NCI-H345 treated with DMSO at 0.1 percent for 48 hours (cell line): ENCODE results near the gene TACSTD2.
"Not testable (repeated sequence)": the region's sequence is repeated elsewhere in the genome, so short reads cannot be mapped to it uniquely, and the experiment has no call there.

Experiments
- DNase-seq: peaks from one replicate; lab custom pipeline; 2025; ENCODE audit not compliant: unreplicated experiment; lab: John Stamatoyannopoulos, UW

TACSTD2 gene

GRCh38 chr1:58588396-58588795, 11.3 kb upstream of the TACSTD2 start:
- no peak for DNase-seq

- no peak for DNase-seq
Measured at GRCh38 chr1:58587667-58588066, 10.6 kb upstream of the TACSTD2 start.

- DNase-seq: no peak
Measured at GRCh38 chr1:58586271-58586670, 9.2 kb upstream of the TACSTD2 start.

- DNase-seq: no peak
Measured at GRCh38 chr1:58585581-58586151, 8.6 kb upstream of the TACSTD2 start.

GRCh38 chr1:58585166-58585565, 8.1 kb upstream of the TACSTD2 start:
- DNase-seq: no peak

- no peak for DNase-seq
Measured at GRCh38 chr1:58584082-58584895, 7.2 kb upstream of the TACSTD2 start.

- no peak for DNase-seq
Measured at GRCh38 chr1:58583496-58583895, 6.4 kb upstream of the TACSTD2 start.

- DNase-seq: not testable (repeated sequence)
Measured at GRCh38 chr1:58582143-58582542, 5.1 kb upstream of the TACSTD2 start.

GRCh38 chr1:58581641-58582040, 4.6 kb upstream of the TACSTD2 start:
- DNase-seq: no peak

GRCh38 chr1:58580186-58580585, 3.1 kb upstream of the TACSTD2 start:
- no peak for DNase-seq

- no peak for DNase-seq
Measured at GRCh38 chr1:58577654-58578030, 590 bp upstream of the TACSTD2 start.

GRCh38 chr1:58576325-58576726, 726 bp downstream of the TACSTD2 start:
- no peak for DNase-seq

- no peak for DNase-seq
Measured at GRCh38 chr1:58575551-58576324, 1.3 kb downstream of the TACSTD2 start.

- no peak for DNase-seq
Measured at GRCh38 chr1:58574816-58575215, 2.2 kb downstream of the TACSTD2 start.

- no peak for DNase-seq
Measured at GRCh38 chr1:58573705-58574591, 3.1 kb downstream of the TACSTD2 start.

- no peak for DNase-seq
Measured at GRCh38 chr1:58573138-58573537, 3.9 kb downstream of the TACSTD2 start.

- DNase-seq: no peak
Measured at GRCh38 chr1:58572690-58573089, 4.4 kb downstream of the TACSTD2 start.

- DNase-seq: no peak
Measured at GRCh38 chr1:58571616-58572015, 5.4 kb downstream of the TACSTD2 start.

GRCh38 chr1:58570817-58571216, 6.2 kb downstream of the TACSTD2 start:
- DNase-seq: no peak

- no peak for DNase-seq
Measured at GRCh38 chr1:58570094-58570493, 7.0 kb downstream of the TACSTD2 start.

- DNase-seq: no peak
Measured at GRCh38 chr1:58568911-58569310, 8.1 kb downstream of the TACSTD2 start.
